Activated CD8-positive, alpha-beta T cell treated with anti-CD3 and anti-CD28 coated beads for 36 hours (primary cell): ENCODE measurements around the gene KCNIP3. TPM values are rescaled to one million over a fixed set of nuclear protein-coding genes. Genes with fewer than 3 reads are reported as not detected.

ENCODE experiments used
- ATAC-seq: fragments of 200-7000 bp; cut with Tn5 transposase; one replicate; pipeline ENCODE4 v1.10.0; 2021; ENCODE audit warnings: mild to moderate bottlenecking, moderate library complexity
- CTCF ChIA-PET: fragments of 350-600 bp; sonication (Branson Sonifier 250); formaldehyde crosslinking; loops from one replicate; lab custom pipeline; 2021; ENCODE audit warnings: antibody characterized with exemption; lab: Charles Lee
- POLR2A ChIA-PET: fragments of 350-600 bp; sonication (Branson Sonifier 250); formaldehyde crosslinking; loops from one replicate; lab custom pipeline; 2021; ENCODE audit warnings: antibody characterized with exemption; lab: Charles Lee
- DNase-seq: peaks from one replicate; pipeline ENCODE4 v3.0.0-alpha.2; 2020
- H3K27ac Mint-ChIP-seq: one replicate; pipeline ENCODE4 v1.8.0; 2021; ENCODE audit warnings: mild to moderate bottlenecking, mixed read lengths
- H3K27me3 Mint-ChIP-seq: one replicate; pipeline ENCODE4 v1.8.0; 2021; ENCODE audit warnings: mixed read lengths
- H3K36me3 Mint-ChIP-seq: one replicate; pipeline ENCODE4 v1.8.0; 2021; ENCODE audit warnings: low read depth, mixed read lengths
- H3K4me1 Mint-ChIP-seq: one replicate; pipeline ENCODE4 v1.8.0; 2021; ENCODE audit warnings: low read depth, mixed read lengths
- H3K4me3 Mint-ChIP-seq: one replicate; pipeline ENCODE4 v1.8.0; 2021; ENCODE audit warnings: mild to moderate bottlenecking, moderate library complexity, mixed read lengths
- H3K9me3 Mint-ChIP-seq: one replicate; pipeline ENCODE4 v1.8.0; 2021; ENCODE audit warnings: mixed read lengths
- CTCF ChIP-seq: fragments of 200-600 bp; IDR thresholded peaks from one replicate; pipeline ENCODE4 v1.8.0; 2022; ENCODE audit warnings: antibody characterized with exemption, mild to moderate bottlenecking
- intact Hi-C: fragments of 100-400 bp; cut with micrococcal nuclease; formaldehyde crosslinking; loops from one replicate; pipeline ENCODE4 v1.10.0; 2022
- total RNA-seq, 2 experiments: library from RNA; stranded (reverse); gene quantifications; one replicate each; pipeline ENCODE4 v1.2.3, GENCODE V29; 2021

The KCNIP3 gene
- total RNA-seq, 2 experiments from 2014 or later = not detected

GRCh38 chr2:95262896-95263542 lies 34.1 kb upstream of the KCNIP3 start:
- H3K27ac Mint-ChIP-seq = no peak overlapping the region
- TF ChIP-seq CTCF = no peak
- POLR2A ChIA-PET = no interaction called here
- CTCF ChIA-PET = no interaction called here
- no peak for ATAC-seq
- H3K4me1 Mint-ChIP-seq = no peaks in the 10 kb centered on the region
- H3K36me3 Mint-ChIP-seq = no peaks in the 10 kb centered on the region
- peaks cover 1% of the 10 kb centered on the region for H3K27me3 Mint-ChIP-seq
- no peak for DNase-seq
- no peak overlapping the region for H3K4me3 Mint-ChIP-seq
- H3K9me3 Mint-ChIP-seq = peaks cover 7% of the 10 kb centered on the region
- intact Hi-C loops = no loop called here

- intact Hi-C loops = no loop called here
- no peak overlapping the region for H3K4me3 Mint-ChIP-seq
- H3K9me3 Mint-ChIP-seq = no peaks in the 10 kb centered on the region
- CTCF ChIA-PET = no interaction called here
- H3K4me1 Mint-ChIP-seq = no peaks in the 10 kb centered on the region
- ATAC-seq (no peak), DNase-seq (no peak)
- POLR2A ChIA-PET = no interaction called here
- H3K27ac Mint-ChIP-seq = no peak overlapping the region
- TF ChIP-seq CTCF = no peak
- H3K27me3 Mint-ChIP-seq = peaks cover 1% of the 10 kb centered on the region
- H3K36me3 Mint-ChIP-seq = no peaks in the 10 kb centered on the region
Observed at GRCh38 chr2:95264624-95265023, 32.5 kb upstream of the KCNIP3 start.

GRCh38 chr2:95265182-95265581 lies 32.0 kb upstream of the KCNIP3 start:
- Mint-ChIP-seq H3K9me3 (no peaks in the 10 kb centered on the region), H3K27ac (no peak overlapping the region), H3K4me1 (no peaks in the 10 kb centered on the region), H3K36me3 (no peaks in the 10 kb centered on the region), H3K27me3 (peaks cover 1% of the 10 kb centered on the region), H3K4me3 (no peak overlapping the region)
- ATAC-seq (no peak), DNase-seq (no peak)
- no peak for TF ChIP-seq CTCF
- ChIA-PET POLR2A (no interaction called here), CTCF (no interaction called here)
- intact Hi-C loops = no loop called here

- intact Hi-C loops = no loop called here
- no peaks in the 10 kb centered on the region for H3K9me3 Mint-ChIP-seq
- ATAC-seq (no peak), DNase-seq (no peak)
- POLR2A ChIA-PET = no interaction called here
- no peaks in the 10 kb centered on the region for H3K36me3 Mint-ChIP-seq
- no peaks in the 10 kb centered on the region for H3K4me1 Mint-ChIP-seq
- H3K4me3 Mint-ChIP-seq = no peak overlapping the region
- CTCF ChIA-PET = no interaction called here
- H3K27ac Mint-ChIP-seq = no peak overlapping the region
- H3K27me3 Mint-ChIP-seq = no peaks in the 10 kb centered on the region
- no peak for TF ChIP-seq CTCF
Observed at GRCh38 chr2:95266781-95267430, 30.2 kb upstream of the KCNIP3 start.

GRCh38 chr2:95267458-95268210 lies 29.5 kb upstream of the KCNIP3 start:
- H3K4me1 Mint-ChIP-seq = no peaks in the 10 kb centered on the region
- H3K4me3 Mint-ChIP-seq = no peak overlapping the region
- H3K27ac Mint-ChIP-seq = no peak overlapping the region
- H3K27me3 Mint-ChIP-seq = no peaks in the 10 kb centered on the region
- intact Hi-C loops = no loop called here
- no peaks in the 10 kb centered on the region for H3K9me3 Mint-ChIP-seq
- H3K36me3 Mint-ChIP-seq = no peaks in the 10 kb centered on the region
- ATAC-seq (no peak), DNase-seq (no peak)
- ChIA-PET CTCF (no interaction called here), POLR2A (no interaction called here)
- TF ChIP-seq CTCF = no peak
